HUES64 (cell line): ENCODE measurements around the gene RIMS4.

Experiments used
- H3K27ac ChIP-seq: 2 replicates; pipeline ENCODE4 v1.7.0; 2013; ENCODE audit warnings: low read depth, low read length, inconsistent platforms
- H3K27me3 ChIP-seq: 2 replicates; pipeline ENCODE4 v1.6.1; 2013; ENCODE audit warnings: mild to moderate bottlenecking, low read length; ENCODE audit not compliant: insufficient read depth
- H3K36me3 ChIP-seq: 2 replicates; pipeline ENCODE4 v1.6.1; 2013; ENCODE audit warnings: mild to moderate bottlenecking, low read length; ENCODE audit not compliant: insufficient read depth
- H3K4me1 ChIP-seq: 2 replicates; pipeline ENCODE4 v1.6.1; 2013; ENCODE audit warnings: mild to moderate bottlenecking, low read length, moderate library complexity; ENCODE audit not compliant: insufficient read depth
- H3K4me3 ChIP-seq: 2 replicates; pipeline ENCODE4 v1.5.1; 2013; ENCODE audit warnings: mild to moderate bottlenecking, low read length, moderate library complexity
- H3K9ac ChIP-seq: 2 replicates; pipeline ENCODE4 v1.6.1; 2013; ENCODE audit warnings: mild to moderate bottlenecking, low read depth, low read length
- H3K9me3 ChIP-seq: 2 replicates; pipeline ENCODE4 v1.6.1; 2013; ENCODE audit warnings: low read depth, low read length; ENCODE audit not compliant: insufficient read depth
- WGBS: fragments of 150-250, 120-280 bp; methylation state at CpG from one replicate; pipeline ENCODE4 v1.1.7; 2013; ENCODE audit warnings: missing lambda C conversion rate; 5-methylcytosine and 5-hydroxymethylcytosine counted together

Gene RIMS4

GRCh38 chr20:44747166-44748004 lies 63.0 kb downstream of the RIMS4 start:
- H3K4me1 ChIP-seq: peaks cover 14% of the 10 kb centered on the region
- no peak overlapping the region for H3K27ac ChIP-seq
- no peaks in the 10 kb centered on the region for H3K9me3 ChIP-seq
- H3K9ac ChIP-seq: no peak overlapping the region
- no peaks in the 10 kb centered on the region for H3K36me3 ChIP-seq
- no peak overlapping the region for H3K4me3 ChIP-seq
- peaks cover 39% of the 10 kb centered on the region for H3K27me3 ChIP-seq
- 22% methylated on average over 5 of the region's 5 CpGs for WGBS

GRCh38 chr20:44746367-44747165 lies 63.8 kb downstream of the RIMS4 start:
- Histone ChIP-seq H3K4me3 (peak overlapping the region; percentile 61), H3K9me3 (no peaks in the 10 kb centered on the region), H3K27me3 (peaks cover 42% of the 10 kb centered on the region), H3K4me1 (peaks cover 11% of the 10 kb centered on the region; the same call in 1 of the 2 replicates), H3K36me3 (no peaks in the 10 kb centered on the region), H3K9ac (no peak overlapping the region; the same call in 1 of the 2 replicates), H3K27ac (no peak overlapping the region)
- 48% methylated on average over 12 of the region's 12 CpGs for WGBS

GRCh38 chr20:44745598-44746366 lies 64.6 kb downstream of the RIMS4 start, which contains the start of gene KCNK15:
TSS of gene KCNK15 (plus strand) at chr20:44745865. CDS start at chr20:44745911, 46 bp downstream.
- Histone ChIP-seq H3K9ac (peak within 1 kb of the TSS; percentile 53), H3K4me3 (peak within 1 kb of the TSS; percentile 61)
- 3% methylated on average over 81 of the region's 81 CpGs for WGBS

GRCh38 chr20:44745122-44745597 lies 65.2 kb downstream of the RIMS4 start:
- H3K9me3 ChIP-seq: no peaks in the 10 kb centered on the region
- H3K36me3 ChIP-seq: no peaks in the 10 kb centered on the region
- H3K4me1 ChIP-seq: peaks cover 11% of the 10 kb centered on the region; the same call in 1 of the 2 replicates
- peak overlapping the region; percentile 61 for H3K4me3 ChIP-seq
- H3K27ac ChIP-seq: no peak overlapping the region
- WGBS: 39% methylated on average over 5 of the region's 5 CpGs
- H3K9ac ChIP-seq: no peak overlapping the region
- peaks cover 42% of the 10 kb centered on the region for H3K27me3 ChIP-seq

More at GRCh38 chr20:44745598-44746366, 64.6 kb downstream of the RIMS4 start, which contains the start of gene KCNK15:
- Histone ChIP-seq H3K9me3 (no peaks in the 10 kb centered on the region), H3K27me3 (peaks cover 42% of the 10 kb centered on the region), H3K4me1 (peaks cover 11% of the 10 kb centered on the region; the same call in 1 of the 2 replicates), H3K27ac (no peak within 1 kb of the TSS), H3K36me3 (no peaks in the 10 kb centered on the region)

- H3K4me1 ChIP-seq: peaks cover 11% of the 10 kb centered on the region; the same call in 1 of the 2 replicates
- no peak overlapping the region for H3K4me3 ChIP-seq
- 91% methylated on average over 12 of the region's 12 CpGs for WGBS
- no peak overlapping the region for H3K27ac ChIP-seq
- no peaks in the 10 kb centered on the region for H3K9me3 ChIP-seq
- H3K27me3 ChIP-seq: peaks cover 42% of the 10 kb centered on the region
- no peaks in the 10 kb centered on the region for H3K36me3 ChIP-seq
- H3K9ac ChIP-seq: no peak overlapping the region
Measured at GRCh38 chr20:44743916-44744655, 66.3 kb downstream of the RIMS4 start.

- H3K4me1 ChIP-seq: peaks cover 11% of the 10 kb centered on the region; the same call in 1 of the 2 replicates
- H3K4me3 ChIP-seq: no peak overlapping the region
- H3K9ac ChIP-seq: no peak overlapping the region
- WGBS: 86% methylated on average over 7 of the region's 7 CpGs
- peaks cover 42% of the 10 kb centered on the region for H3K27me3 ChIP-seq
- H3K9me3 ChIP-seq: no peaks in the 10 kb centered on the region
- no peaks in the 10 kb centered on the region for H3K36me3 ChIP-seq
- H3K27ac ChIP-seq: no peak overlapping the region
Measured at GRCh38 chr20:44743080-44743701, 67.2 kb downstream of the RIMS4 start.

- 83% methylated on average over 13 of the region's 14 CpGs for WGBS
- H3K9ac ChIP-seq: no peak overlapping the region
- peaks cover 11% of the 10 kb centered on the region; the same call in 1 of the 2 replicates for H3K4me1 ChIP-seq
- no peak overlapping the region for H3K4me3 ChIP-seq
- H3K27ac ChIP-seq: no peak overlapping the region
- H3K27me3 ChIP-seq: peaks cover 42% of the 10 kb centered on the region
- no peaks in the 10 kb centered on the region for H3K9me3 ChIP-seq
- H3K36me3 ChIP-seq: no peaks in the 10 kb centered on the region
Measured at GRCh38 chr20:44742304-44743079, 67.9 kb downstream of the RIMS4 start.

GRCh38 chr20:44739942-44740341 lies 70.4 kb downstream of the RIMS4 start:
- H3K9ac ChIP-seq: no peak overlapping the region
- H3K4me1 ChIP-seq: 0 out of 2 replicates have a peak, but pooled peaks cover 3% of the 10 kb centered on the region
- H3K36me3 ChIP-seq: no peaks in the 10 kb centered on the region
- H3K27me3 ChIP-seq: peaks cover 18% of the 10 kb centered on the region
- no peak overlapping the region for H3K4me3 ChIP-seq
- H3K9me3 ChIP-seq: no peaks in the 10 kb centered on the region
- no peak overlapping the region for H3K27ac ChIP-seq
- WGBS: 86% methylated on average over 2 of the region's 2 CpGs

- no peak overlapping the region for H3K27ac ChIP-seq
- 79% methylated on average over 7 of the region's 7 CpGs for WGBS
- H3K4me3 ChIP-seq: peak overlapping the region; percentile 3; the same call in 1 of the 2 replicates
- no peaks in the 10 kb centered on the region for H3K36me3 ChIP-seq
- H3K4me1 ChIP-seq: 0 out of 2 replicates have a peak, but pooled peaks cover 3% of the 10 kb centered on the region
- no peak overlapping the region for H3K9ac ChIP-seq
- H3K27me3 ChIP-seq: peaks cover 9% of the 10 kb centered on the region
- H3K9me3 ChIP-seq: no peaks in the 10 kb centered on the region
Measured at GRCh38 chr20:44738813-44739477, 71.4 kb downstream of the RIMS4 start.
